DMS153 treated with DMSO at 0.1 percent for 48 hours (cell line): Measurements from ENCODE around the gene SIPA1.

Experiments used
- DNase-seq: peaks from one replicate; lab custom pipeline; 2025; ENCODE audit not compliant: unreplicated experiment; lab: John Stamatoyannopoulos, UW

SIPA1 gene

DNA sequence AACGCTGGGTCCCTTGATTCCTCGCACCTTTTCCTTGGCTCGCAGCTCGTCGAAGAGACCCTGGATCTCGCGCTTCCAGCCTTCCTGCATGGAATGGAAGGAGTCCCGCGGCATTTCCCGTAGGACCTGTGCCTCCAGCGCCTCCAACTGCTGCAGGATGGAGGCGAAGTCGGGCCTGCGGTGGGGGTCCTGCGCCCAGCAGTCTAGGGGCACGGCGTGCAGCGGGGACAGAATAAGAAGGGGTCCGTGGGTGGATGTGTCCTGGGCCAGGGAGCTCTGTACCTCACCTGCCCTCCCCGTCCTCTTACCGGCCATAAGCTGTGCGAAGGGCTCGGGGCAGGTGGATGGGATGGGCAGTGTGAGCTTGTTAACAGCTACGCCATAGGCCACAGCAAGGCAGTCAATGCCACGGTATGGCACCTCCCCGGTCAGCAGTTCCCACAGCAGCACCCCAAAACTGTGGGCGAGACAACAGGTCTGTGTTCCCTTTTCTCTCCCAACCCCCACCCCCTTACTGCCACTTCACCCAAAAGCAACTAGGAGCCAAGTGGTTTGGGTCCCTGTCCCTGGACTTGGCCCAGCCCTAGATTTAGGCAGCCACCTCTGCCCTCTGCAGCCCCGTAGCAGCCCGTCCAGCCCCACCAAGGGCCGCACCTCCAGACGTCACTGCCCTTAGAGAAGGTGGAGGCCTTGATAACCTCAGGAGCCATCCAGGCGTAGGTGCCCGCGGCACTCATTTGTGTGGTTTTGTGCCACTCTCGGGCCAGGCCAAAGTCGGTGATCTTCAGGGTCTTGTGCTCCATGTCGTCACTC is 30.1 kb upstream of the SIPA1 start:
- DNase-seq, result no peak

DNA sequence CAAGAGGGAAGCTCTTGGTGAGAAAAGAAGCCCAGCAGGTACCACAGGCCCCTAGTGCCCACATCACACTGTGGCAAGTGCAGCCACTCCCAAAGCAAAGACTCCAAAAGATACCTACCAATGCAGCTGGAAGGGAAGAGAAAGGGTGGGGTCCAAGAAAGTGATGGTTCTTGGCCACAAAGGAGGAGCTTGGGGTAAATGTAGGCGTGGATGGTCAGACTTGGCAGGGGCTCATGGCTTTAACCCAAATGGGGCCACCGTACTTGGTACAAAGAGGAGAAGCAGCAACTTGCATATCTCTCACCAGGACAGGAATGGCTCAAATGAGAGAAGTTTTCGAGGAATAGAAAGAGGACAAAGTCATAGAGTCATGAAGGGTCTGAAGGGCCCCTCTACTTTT is 28.7 kb upstream of the SIPA1 start:
- no peak for DNase-seq

DNA sequence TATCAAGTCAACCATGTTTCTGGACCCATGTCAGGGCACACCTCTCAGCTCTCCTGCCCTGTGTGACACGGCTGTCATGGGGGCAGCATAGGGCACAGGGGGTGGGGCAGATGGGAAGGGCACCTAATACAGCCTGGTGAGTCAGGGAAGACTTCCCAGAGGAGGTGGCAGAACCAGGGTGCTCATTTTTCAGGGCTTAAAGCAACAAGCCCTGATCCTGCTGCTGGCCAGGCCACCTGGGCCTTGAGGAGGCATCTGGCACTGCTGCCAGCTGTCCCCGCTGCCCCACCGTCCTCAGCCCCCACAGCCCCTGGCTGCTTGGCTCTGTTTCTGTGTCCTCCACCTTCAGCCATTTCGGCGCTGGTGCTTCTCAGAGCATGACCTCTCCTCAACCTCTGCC is 28.2 kb upstream of the SIPA1 start:
- DNase-seq, result no peak

GRCh38 chr11:65610404-65610803 is 27.5 kb upstream of the SIPA1 start:
- no peak for DNase-seq

GRCh38 chr11:65611028-65611757 is 26.7 kb upstream of the SIPA1 start:
- no peak for DNase-seq

GRCh38 chr11:65611758-65612603 is 25.9 kb upstream of the SIPA1 start:
- no peak for DNase-seq

- no peak for DNase-seq
Measured at GRCh38 chr11:65612691-65613090, 25.2 kb upstream of the SIPA1 start.

DNA sequence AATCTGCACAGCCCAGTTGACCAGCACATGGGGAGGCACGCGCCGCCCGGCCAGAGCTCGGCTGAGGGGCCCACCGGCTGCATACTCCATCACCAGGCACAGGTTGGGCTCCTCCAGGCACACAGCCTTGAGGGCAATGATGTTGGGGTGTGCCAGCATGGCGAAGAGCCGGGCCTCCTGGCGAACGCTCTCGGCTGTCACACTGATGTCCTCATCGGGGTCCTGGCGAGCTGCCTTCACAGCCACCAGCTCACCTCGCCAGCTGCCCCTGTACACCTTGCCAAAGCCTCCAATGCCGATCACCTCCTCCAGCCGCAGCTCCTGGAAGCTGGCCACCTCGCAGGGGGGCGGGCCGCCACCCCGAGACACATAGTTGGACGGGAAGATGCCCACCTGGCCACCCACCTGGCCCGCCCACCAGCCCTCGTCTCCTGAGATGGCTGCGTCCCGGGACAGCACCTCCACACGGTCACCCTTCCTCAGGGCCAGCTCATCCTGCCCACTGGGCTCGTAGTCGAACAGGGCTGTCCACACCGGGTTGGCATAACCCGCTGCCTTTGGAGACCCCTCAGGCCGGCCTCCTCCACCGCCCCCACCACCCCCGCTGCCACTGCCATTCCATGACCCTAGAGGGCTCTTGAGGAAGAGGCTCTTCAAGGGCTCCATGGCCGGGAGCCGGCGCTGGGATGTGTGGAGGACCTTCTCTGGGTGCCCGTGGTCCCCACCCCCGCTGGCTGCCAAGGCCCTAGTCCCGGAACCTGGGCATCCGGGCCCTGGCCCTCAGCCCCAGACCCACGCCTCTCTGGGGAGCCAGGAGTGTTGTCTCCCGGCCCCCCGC is 24.6 kb upstream of the SIPA1 start:
- DNase-seq, result no peak

- peak; percentile 100 for DNase-seq
Measured at GRCh38 chr11:65615229-65615949, 22.5 kb upstream of the SIPA1 start, which contains the start of gene PCNX3. PCNX3 (plus strand) TSS chr11:65615776; CDS start chr11:65616312, 536 bp downstream.

GRCh38 chr11:65615950-65616574 is 21.8 kb upstream of the SIPA1 start:
- no peak for DNase-seq

- DNase-seq, result no peak
Measured at GRCh38 chr11:65616575-65617001, 21.3 kb upstream of the SIPA1 start.

DNA sequence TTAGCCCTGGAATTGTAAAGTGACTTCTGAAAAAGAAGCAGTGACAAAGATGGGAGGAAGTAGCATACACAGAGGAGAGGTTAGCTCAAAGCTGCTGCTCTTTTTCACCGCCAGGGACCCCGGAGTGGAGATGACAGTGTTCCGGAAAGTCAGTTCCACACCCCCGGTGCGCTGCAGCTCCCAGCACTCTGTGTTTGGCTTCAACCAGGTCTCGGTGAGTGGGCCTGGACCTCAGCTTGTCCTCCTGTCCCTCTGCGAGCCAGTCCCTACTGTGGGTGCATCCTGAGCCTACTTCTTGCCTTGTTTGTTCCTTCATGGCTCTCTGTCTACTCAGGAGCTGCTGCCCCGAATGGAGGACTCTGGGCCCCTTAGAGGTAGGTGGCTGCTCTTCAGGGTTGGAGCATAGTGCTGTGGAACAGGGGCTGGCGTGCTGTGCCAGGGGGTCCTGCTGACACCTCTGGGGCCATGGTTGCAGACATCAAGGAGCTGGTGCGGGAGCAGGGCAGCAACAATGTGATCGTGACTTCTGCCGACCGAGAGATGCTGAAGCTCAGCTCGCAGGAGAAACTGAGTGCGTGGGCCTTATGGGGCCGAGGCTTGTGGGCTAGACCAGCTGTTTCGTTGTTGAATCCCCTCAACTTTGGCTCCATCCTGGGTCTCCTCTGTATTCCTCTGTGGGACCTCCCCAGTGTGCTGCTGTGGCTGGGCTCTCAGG is 20.6 kb upstream of the SIPA1 start:
- DNase-seq, result no peak

DNA sequence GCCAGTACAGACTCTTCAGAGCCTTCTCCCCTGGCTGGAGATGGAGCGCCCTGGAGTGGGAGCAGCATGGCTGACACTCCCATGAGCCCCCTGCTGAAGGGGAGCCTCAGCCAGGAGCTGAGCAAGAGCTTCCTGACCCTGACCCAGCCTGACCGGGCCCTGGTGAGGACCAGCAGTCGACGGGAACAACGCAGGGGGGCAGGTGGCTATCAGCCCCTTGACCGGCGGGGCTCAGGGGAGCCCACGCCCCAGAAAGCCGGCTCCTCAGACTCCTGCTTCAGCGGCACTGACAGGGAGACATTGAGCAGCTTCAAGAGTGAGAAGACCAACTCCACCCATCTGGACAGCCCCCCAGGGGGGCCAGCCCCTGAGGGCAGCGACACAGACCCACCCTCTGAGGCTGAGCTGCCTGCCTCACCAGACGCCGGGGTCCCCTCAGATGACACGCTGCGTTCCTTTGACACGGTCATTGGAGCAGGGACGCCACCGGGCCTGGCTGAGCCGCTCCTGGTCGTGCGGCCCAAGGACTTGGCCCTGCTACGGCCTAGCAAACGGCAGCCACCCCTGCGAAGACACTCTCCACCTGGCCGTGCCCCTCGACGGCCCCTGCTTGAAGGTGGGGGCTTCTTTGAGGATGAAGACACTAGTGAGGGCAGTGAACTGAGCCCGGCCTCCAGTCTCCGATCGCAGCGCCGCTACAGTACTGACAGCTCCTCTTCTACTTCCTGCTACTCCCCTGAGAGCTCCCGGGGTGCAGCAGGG is 19.7 kb upstream of the SIPA1 start:
- no peak for DNase-seq

- no peak for DNase-seq
Measured at GRCh38 chr11:65618763-65619162, 19.1 kb upstream of the SIPA1 start.

- DNase-seq, result no peak
Measured at GRCh38 chr11:65619281-65619928, 18.5 kb upstream of the SIPA1 start.

- no peak for DNase-seq
Measured at GRCh38 chr11:65620666-65621065, 17.2 kb upstream of the SIPA1 start.

DNA sequence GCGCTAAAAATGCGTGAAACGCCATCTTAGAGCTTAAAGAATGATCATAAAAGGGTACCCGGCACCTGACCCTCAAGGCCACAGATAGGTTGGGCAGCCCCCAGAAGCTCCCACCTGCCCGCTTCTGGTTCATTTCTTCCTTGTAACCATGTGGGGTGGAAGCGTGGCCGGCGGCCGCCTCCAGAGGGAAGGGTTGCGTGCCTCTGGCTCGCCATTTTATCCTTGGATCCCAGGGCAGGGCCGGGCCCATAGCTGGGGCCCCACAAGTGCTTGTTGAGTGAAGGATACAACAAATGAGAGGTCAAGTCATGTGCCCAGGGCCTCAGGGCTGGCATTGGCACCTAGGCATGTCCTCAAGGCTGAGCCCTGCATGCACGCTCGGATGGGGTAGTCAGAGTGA is 16.4 kb upstream of the SIPA1 start:
- DNase-seq, result no peak

DNA sequence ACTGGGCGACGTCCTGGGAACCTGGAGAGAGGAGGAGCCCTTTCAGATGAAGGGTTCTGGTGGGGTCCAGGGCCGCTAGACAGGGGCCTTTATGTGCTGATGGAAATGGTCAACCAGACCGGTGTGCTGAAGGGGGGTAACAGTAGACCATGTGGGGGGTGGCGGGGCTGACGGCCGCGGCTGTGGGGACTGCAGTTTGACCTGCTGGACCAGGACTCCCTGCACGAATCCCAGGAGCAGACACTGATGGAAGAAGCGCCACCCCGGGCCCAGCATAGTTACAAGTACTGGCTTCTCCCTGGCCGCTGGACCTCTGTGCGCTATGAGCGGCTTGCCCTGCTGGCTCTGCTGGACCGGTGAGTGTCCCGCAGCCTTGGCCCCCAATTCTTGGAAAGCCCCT is 15.9 kb upstream of the SIPA1 start:
- DNase-seq, result no peak
